ENCODE results near the gene PRR18.

PRR18 gene

GRCh38 chr6:166307082-166308032 lies 835 bp downstream of the PRR18 start:
- in situ Hi-C loops (cut with HindIII; ENCODE audit: low sequenced_read_pairs) = no loop called here

DNA sequence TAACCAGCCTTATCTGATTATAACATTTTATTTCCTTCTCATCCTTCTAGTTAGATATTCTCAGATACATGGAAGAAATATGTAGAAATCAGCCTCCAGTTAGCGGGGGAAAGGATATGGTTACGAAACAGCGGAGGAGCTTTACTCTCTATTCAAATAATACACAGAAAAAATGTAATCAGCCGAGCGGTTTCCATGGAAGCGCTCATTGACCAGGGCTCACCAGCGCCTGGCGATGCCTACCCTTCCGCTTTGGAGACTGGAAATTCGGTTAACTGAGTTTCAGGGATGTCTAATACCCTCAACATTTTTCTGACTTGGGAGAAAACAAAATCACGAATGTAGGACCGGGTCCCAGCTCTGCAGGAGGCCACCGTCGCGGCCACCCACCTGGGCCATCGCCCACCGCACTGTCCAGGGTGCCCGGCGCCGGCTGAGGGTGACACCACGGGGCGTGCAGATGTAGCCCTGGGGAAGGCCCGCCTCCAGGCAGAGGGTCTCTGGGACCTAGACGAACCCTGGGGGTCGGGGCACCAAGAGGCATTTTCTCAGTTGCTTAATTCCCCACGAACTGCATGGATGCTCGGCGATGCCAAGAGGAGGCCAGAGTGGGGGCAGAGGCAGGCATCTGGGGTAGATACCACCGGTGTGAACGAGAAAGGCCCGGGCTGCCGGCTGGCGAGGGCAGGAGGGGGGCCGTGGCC lies 1.7 kb downstream of the PRR18 start:
- in situ Hi-C loops (cut with HindIII; ENCODE audit: low sequenced_read_pairs) = no loop called here

DNA sequence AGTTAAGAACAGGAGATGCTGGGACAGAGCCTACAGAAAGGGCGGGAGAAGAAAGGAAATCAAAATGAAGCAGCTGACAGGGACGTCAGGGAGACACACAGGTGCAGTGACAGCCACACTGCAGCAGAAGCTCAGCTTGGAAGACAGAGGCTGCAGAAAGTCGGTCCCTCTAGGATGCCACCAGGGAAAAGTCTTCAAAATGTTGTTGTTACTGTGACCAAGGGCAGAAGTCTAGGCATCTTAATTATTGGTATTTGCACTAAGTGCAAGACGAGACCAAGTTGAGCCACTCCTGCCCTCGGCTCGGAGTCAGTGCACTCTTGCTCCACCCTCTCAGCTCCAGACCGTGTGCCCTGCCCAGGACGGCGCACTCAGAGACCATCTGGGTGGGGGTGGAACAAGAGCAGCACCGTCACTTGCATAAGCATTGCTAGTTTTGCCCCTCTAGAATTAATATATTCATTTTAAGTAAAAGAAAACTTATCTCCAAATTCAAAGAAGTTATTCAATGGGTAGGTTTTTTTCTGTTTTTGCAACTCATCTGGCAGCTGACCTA lies 2.6 kb downstream of the PRR18 start:
- in situ Hi-C loops (cut with HindIII; ENCODE audit: low sequenced_read_pairs) = no loop called here

GRCh38 chr6:166304106-166304505 lies 4.1 kb downstream of the PRR18 start:
- in situ Hi-C loops (cut with HindIII; ENCODE audit: low sequenced_read_pairs) = no loop called here

- in situ Hi-C loops (cut with HindIII; ENCODE audit: low sequenced_read_pairs) = no loop called here
Observed at GRCh38 chr6:166301611-166302529, 6.3 kb downstream of the PRR18 start.

DNA sequence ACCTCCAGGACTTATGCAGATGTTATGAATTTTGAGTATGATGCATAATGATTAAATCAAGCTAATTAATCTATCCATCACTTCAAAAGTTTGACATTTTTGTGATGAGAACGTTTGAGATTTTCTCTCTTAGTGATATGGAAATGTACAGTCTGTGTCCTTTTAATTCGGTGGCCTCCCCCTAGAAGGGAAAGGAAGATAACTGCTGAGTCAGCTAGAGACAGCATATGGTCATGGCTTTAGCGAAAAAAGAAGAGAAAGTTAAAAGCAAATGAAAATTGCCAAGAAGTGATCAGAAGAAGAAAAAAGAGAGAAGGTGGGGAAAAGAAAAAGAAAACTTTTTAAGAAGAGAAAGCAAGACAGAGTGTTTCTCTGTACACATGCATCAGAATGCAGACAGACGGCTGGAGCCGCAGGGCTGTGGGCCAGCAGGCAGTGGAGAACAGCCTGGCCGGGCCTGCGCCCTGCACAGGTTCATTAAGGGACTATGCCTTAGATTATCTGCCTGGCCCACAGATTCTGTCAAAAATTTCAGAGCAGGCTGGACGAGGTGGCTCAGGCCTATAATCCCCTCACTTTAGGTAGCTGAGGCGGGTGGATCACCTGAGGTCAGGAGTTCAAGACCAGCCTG lies 7.7 kb downstream of the PRR18 start:
- in situ Hi-C loops (cut with HindIII; ENCODE audit: low sequenced_read_pairs) = no loop called here

GRCh38 chr6:166297606-166298005 lies 10.6 kb downstream of the PRR18 start:
- in situ Hi-C loops (cut with HindIII; ENCODE audit: low sequenced_read_pairs) = no loop called here

DNA sequence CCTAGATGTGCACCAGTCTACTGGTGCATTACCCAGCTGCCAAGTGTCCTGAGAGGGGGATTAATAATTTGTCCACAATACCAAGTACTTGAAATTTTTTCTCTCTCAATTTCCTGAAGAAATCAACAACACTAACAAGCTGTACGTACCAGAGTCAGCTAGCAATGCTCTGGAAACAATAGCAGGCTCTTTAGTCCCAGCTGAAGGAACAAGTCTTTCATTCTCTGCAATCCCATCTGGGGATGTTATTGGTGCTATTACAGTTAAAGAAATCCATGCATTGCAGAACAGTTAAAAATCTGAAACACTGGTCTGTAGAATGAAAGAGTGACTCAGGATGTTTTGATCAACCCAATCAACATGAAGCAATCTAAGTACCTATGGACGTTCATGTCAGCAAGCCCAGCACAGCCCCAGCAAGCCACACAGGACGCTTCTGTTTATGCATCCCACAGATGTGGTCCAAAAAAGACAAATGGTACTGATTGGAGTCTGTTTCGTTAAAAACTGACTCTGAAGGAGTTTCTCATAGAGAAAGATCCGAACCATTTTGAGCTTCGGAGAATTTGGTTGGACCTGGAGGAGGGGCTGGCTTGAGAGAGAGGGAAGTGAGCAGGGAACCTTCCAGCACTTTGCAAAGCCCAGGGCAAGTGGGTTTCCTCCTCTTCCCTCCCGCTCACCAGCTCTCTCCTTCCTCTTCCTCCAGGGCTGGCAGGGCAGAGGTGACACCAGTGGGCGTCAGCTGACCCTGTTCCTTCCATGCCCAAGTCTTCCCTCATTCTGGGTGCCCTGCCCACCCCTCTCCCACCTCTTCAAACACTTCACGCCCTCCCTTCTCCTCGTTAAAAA lies 11.9 kb downstream of the PRR18 start:
- in situ Hi-C loops (cut with HindIII; ENCODE audit: low sequenced_read_pairs) = no loop called here

DNA sequence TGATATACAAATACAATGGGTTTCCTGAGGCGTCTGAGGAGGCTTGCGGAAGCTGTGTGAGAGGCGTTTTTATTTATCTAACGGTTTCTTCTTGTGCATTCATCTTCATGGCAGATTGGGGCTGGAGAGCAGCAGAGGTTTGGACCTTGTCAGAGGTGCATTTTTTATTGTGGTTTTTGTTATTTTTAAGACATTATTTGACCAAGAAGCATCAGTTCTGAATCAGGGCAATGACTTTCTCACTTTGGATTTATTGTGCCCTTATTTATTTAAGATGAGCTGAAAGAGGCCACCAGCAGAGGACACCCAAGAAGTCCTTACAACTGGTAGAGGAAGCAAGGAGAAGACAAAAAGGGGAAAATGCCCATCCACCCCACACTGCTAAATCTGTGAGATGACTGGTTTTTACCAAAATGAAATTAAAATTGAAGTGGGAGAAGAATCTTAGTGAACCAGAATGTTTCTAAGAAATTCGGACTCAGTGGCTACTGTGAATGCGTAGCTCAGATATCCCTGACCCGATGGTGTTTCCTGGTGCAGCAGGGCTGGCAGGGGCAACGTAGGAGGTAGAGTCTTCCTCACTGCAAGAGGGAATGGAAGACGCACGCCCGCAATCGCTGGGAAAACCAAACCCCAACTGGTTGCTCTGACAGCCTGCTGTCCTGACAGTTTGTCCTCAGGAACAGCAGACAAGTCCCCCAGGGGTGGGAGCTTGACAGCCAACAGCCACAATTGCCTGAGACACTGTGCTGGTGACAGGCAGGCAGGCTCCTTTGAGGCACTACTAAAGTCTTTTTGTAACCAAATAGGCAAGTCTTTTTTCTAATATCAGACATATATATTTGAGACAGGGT lies 14.2 kb downstream of the PRR18 start:
- in situ Hi-C loops (cut with HindIII; ENCODE audit: low sequenced_read_pairs) = no loop called here

GRCh38 chr6:166289207-166290060 lies 18.8 kb downstream of the PRR18 start:
- in situ Hi-C loops (cut with HindIII; ENCODE audit: low sequenced_read_pairs) = no loop called here

- in situ Hi-C loops (cut with HindIII; ENCODE audit: low sequenced_read_pairs) = no loop called here
Observed at GRCh38 chr6:166286839-166287271, 21.3 kb downstream of the PRR18 start.

GRCh38 chr6:166285233-166285632 lies 23.0 kb downstream of the PRR18 start:
- in situ Hi-C loops (cut with HindIII; ENCODE audit: low sequenced_read_pairs) = no loop called here

- in situ Hi-C loops (cut with HindIII; ENCODE audit: low sequenced_read_pairs) = no loop called here
Observed at GRCh38 chr6:166284640-166285039, 23.6 kb downstream of the PRR18 start.

DNA sequence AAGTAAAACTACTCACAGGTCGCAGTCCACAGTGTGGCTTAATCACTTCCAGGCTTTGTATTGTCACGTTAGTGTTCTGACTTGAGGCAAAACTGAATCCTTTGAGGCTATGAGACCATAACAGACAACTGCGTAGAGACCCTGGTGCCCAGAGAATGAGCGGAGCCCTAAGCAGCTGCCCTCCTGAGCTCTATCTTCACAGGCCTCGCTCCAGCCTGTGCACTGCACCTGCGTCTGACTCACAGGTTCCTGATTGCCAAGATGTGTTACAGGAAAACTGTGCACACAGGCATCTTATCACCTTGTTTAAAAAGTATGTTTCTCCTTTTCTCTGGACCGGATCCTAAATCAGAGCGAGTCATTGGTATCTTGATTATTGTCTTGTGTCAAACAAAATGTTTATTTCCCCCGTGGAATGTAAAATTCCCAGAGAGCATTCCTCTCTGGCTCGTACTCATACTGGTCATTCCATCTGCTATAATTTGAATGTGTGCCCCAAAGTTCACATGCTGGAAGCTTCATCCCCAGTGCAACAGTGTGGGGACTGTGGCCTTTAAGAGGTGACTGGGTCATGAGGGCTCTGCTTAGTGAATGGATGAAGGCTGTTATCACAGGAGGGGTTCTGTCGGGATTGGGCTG lies 25.7 kb downstream of the PRR18 start:
- in situ Hi-C loops (cut with HindIII; ENCODE audit: low sequenced_read_pairs) = no loop called here

- in situ Hi-C loops (cut with HindIII; ENCODE audit: low sequenced_read_pairs) = no loop called here
Observed at GRCh38 chr6:166281104-166281503, 27.1 kb downstream of the PRR18 start.

DNA sequence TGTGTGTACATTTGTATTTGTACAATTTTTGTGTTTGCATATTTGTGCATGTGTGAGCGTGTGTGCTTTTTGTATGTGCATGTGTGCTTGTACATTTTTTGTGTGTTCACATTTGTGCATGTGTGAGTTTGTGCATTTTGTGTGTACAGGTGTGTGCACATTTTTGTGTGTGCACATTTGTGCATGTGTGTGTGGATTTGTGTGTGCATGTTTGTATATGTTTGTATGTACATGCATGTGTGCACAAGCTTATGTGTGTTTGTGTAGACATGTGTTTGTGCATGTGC lies 28.9 kb downstream of the PRR18 start:
- in situ Hi-C loops (cut with HindIII; ENCODE audit: low sequenced_read_pairs) = no loop called here

Data from DLD1 (cell line).